SHP77 (cell line): ENCODE data around the gene DIDO1.

Experiments used
- DNase-seq, 2 experiments: peaks; one replicate each; lab custom pipeline; 2025; lab: John Stamatoyannopoulos, UW

The DIDO1 gene

GRCh38 chr20:62894261-62894660 is 32.0 kb downstream of the DIDO1 start:
- DNase-seq = no peak

GRCh38 chr20:62893700-62894099 is 32.6 kb downstream of the DIDO1 start:
- DNase-seq = peak in 1 of 2 experiments; percentile 16

- DNase-seq = no peak
Measured at GRCh38 chr20:62892348-62893304, 33.7 kb downstream of the DIDO1 start.

- no peak for DNase-seq
Measured at GRCh38 chr20:62891111-62891510, 35.2 kb downstream of the DIDO1 start.

GRCh38 chr20:62890444-62890843 is 35.9 kb downstream of the DIDO1 start:
- DNase-seq = no peak

- no peak for DNase-seq
Measured at GRCh38 chr20:62889871-62890270, 36.4 kb downstream of the DIDO1 start.

- DNase-seq = no peak
Measured at GRCh38 chr20:62889411-62889810, 36.9 kb downstream of the DIDO1 start.

GRCh38 chr20:62888910-62889309 is 37.4 kb downstream of the DIDO1 start:
- DNase-seq = no peak

GRCh38 chr20:62888406-62888805 is 37.9 kb downstream of the DIDO1 start:
- no peak for DNase-seq

- DNase-seq = no peak
Measured at GRCh38 chr20:62887860-62888239, 38.5 kb downstream of the DIDO1 start.

- peak; percentile 86 to 96 for DNase-seq
Measured at GRCh38 chr20:62887152-62887859, 39.0 kb downstream of the DIDO1 start.

GRCh38 chr20:62886709-62887058 is 39.6 kb downstream of the DIDO1 start:
- DNase-seq = no peak

GRCh38 chr20:62885896-62886708 is 40.2 kb downstream of the DIDO1 start:
- DNase-seq = peak; percentile 61 to 67

- no peak for DNase-seq
Measured at GRCh38 chr20:62885046-62885895, 41.0 kb downstream of the DIDO1 start.

GRCh38 chr20:62884556-62884955 is 41.7 kb downstream of the DIDO1 start:
- DNase-seq = no peak

- DNase-seq = no peak
Measured at GRCh38 chr20:62882426-62882825, 43.9 kb downstream of the DIDO1 start.

- no peak for DNase-seq
Measured at GRCh38 chr20:62881662-62882395, 44.5 kb downstream of the DIDO1 start.

GRCh38 chr20:62880935-62881661 is 45.2 kb downstream of the DIDO1 start:
- DNase-seq = no peak

GRCh38 chr20:62880147-62880934 is 46.0 kb downstream of the DIDO1 start:
- DNase-seq = no peak
